K562 (cell line): ENCODE measurements around the gene FAM219B. TPM values are rescaled to one million over a fixed set of nuclear protein-coding genes. Genes with fewer than 3 reads are reported as not detected.

ENCODE experiments used
- ATAC-seq: fragments of 200-7000 bp; cut with Tn5 transposase; 3 replicates; pipeline ENCODE4 v1.9.1; 2020; ENCODE audit warnings: moderate library complexity
- BruUV-seq: library from RNA; stranded (reverse); fragments of 400-500 nt; replicated peaks from 2 replicates; lab custom pipeline; 2021; lab: Mats Ljungman, UMichigan
- CTCF ChIA-PET: fragments of 300-600 bp; formaldehyde crosslinking; extraction: SDS; loops from one replicate; lab custom pipeline; 2021; ENCODE audit warnings: low intra/inter-chr PET ratio; lab: Yijun Ruan, JAX
- POLR2A ChIA-PET: fragments of 300-600, 350-650 bp; sonication (Branson Sonifier 250); formaldehyde crosslinking; extraction: SDS; loops from one replicate; lab custom pipeline; 2021; ENCODE audit warnings: antibody characterized with exemption, inconsistent platforms; lab: Yijun Ruan, JAX
- DNase-seq, 4 experiments: peaks; one replicate each; pipeline versions ENCODE4 v3.0.0 to v3.0.0-alpha.2; 2011 to 2018; ENCODE audit warnings: low spot score in 3 of 4, mixed read lengths in 3 of 4; ENCODE audit errors: extremely low read depth in 1 of 4
- FAIRE-seq: peaks from 2 replicates; lab custom pipeline; 2011; peaks lifted over from hg19 to GRCh38; lab: Jason Lieb, UNC
- H2AFZ ChIP-seq: 2 replicates; pipeline ENCODE4 v1.6.0; 2011; ENCODE audit warnings: low read depth, low read length, control low read depth, inconsistent platforms
- H3K27ac ChIP-seq: fragments of 200-600 bp; 3 replicates; pipeline ENCODE4 v1.8.0; 2011; ENCODE audit warnings: low read depth, mild to moderate bottlenecking, control low read depth, inconsistent platforms, low read length, moderate library complexity, mixed read lengths; ENCODE audit errors: extremely low read depth
- H3K27me3 ChIP-seq, 2 experiments: fragments of 300-600 bp in 1 of 2; 2 replicates in 1 of 2; 3 replicates in 1 of 2; pipeline versions ENCODE4 v1.6.0 to v1.8.0; 2011; ENCODE audit warnings: inconsistent platforms in 2 of 2, low read length in 2 of 2, mild to moderate bottlenecking in 1 of 2, mixed read lengths in 1 of 2, moderate library complexity in 1 of 2; ENCODE audit not compliant: control insufficient read depth in 2 of 2, insufficient read depth in 2 of 2
- H3K36me3 ChIP-seq: fragments of 300-600 bp; 3 replicates; pipeline ENCODE4 v1.8.0; 2011; ENCODE audit warnings: mild to moderate bottlenecking, low read length, inconsistent platforms; ENCODE audit not compliant: control insufficient read depth, insufficient read depth
- H3K4me1 ChIP-seq, 2 experiments: fragments of 200-600 bp in 1 of 2; replicated peaks in 1 of 2; 2 replicates in 1 of 2; 3 replicates in 1 of 2; pipeline versions ENCODE4 v1.5.1 to v1.8.0; 2011; ENCODE audit warnings: inconsistent platforms in 2 of 2, low read length in 2 of 2, mild to moderate bottlenecking in 1 of 2, mixed read lengths in 1 of 2, moderate library complexity in 1 of 2; ENCODE audit not compliant: control insufficient read depth in 2 of 2, insufficient read depth in 2 of 2
- H3K4me2 ChIP-seq: 2 replicates; pipeline ENCODE4 v1.6.1; 2011; ENCODE audit warnings: low read length, control low read depth, inconsistent platforms, mixed read lengths; ENCODE audit not compliant: insufficient read depth
- H3K4me3 ChIP-seq: fragments of 200-600 bp; sonication (generic), shearing (Covaris generic); 2 replicates; pipeline ENCODE4 v1.5.1; 2016; ENCODE audit warnings: control low read depth, inconsistent platforms
- H3K79me2 ChIP-seq: fragments of 200-600 bp; 3 replicates; pipeline ENCODE4 v1.8.0; 2011; ENCODE audit warnings: low read length, inconsistent platforms; ENCODE audit not compliant: control insufficient read depth, insufficient read depth
- H3K9ac ChIP-seq, 2 experiments: 2 replicates each; pipeline versions ENCODE4 v1.6.0 to v1.6.1; 2011; ENCODE audit warnings: low read depth in 2 of 2, low read length in 2 of 2, control low read depth in 1 of 2, inconsistent platforms in 1 of 2, mild to moderate bottlenecking in 1 of 2, mixed read lengths in 1 of 2; ENCODE audit not compliant: insufficient read depth in 1 of 2
- H3K9me1 ChIP-seq: one replicate; pipeline ENCODE4 v1.6.0; 2011; ENCODE audit warnings: inconsistent platforms, mild to moderate bottlenecking, low read length, moderate library complexity; ENCODE audit not compliant: control insufficient read depth, insufficient read depth
- H3K9me3 ChIP-seq: replicated peaks from 2 replicates; pipeline ENCODE4 v1.5.1; 2011; ENCODE audit warnings: low read depth, low read length, inconsistent platforms; ENCODE audit not compliant: control insufficient read depth, insufficient read depth
- H4K20me1 ChIP-seq: replicated peaks from 2 replicates; pipeline ENCODE4 v1.6.1; 2011; ENCODE audit warnings: low read length, inconsistent platforms, mixed read lengths; ENCODE audit not compliant: control insufficient read depth, insufficient read depth
- FOXA3 ChIP-seq, 2 experiments: fragments of 450-650 bp in 1 of 2; sonication (generic) in 1 of 2; formaldehyde crosslinking; IDR thresholded peaks in 1 of 2; conservative IDR thresholded peaks in 1 of 2; 2 replicates each; pipeline versions ENCODE4 v1.4.0 to v1.8.0; 2020 to 2022; ENCODE audit warnings: mild to moderate bottlenecking in 2 of 2, missing genetic modification reagents in 1 of 2
- FOXP1 ChIP-seq: sonication (generic); formaldehyde crosslinking; IDR thresholded peaks from 2 replicates; pipeline ENCODE4 v1.8.0; 2022; ENCODE audit warnings: mild to moderate bottlenecking, missing genetic modification reagents
- GABPB1 ChIP-seq: sonication (generic); formaldehyde crosslinking; IDR thresholded peaks from 2 replicates; pipeline ENCODE4 v1.8.0; 2022; ENCODE audit warnings: mild to moderate bottlenecking, missing genetic modification reagents
- GATA2 ChIP-seq: sonication (generic); formaldehyde crosslinking; IDR thresholded peaks from 2 replicates; pipeline ENCODE4 v1.4.0; 2020; ENCODE audit warnings: mild to moderate bottlenecking, missing genetic modification reagents
- HDAC8 ChIP-seq: fragments of 450-650 bp; IDR thresholded peaks from 2 replicates; pipeline ENCODE4 v1.6.1; 2016; ENCODE audit warnings: mild to moderate bottlenecking, missing genetic modification characterization, moderate library complexity, missing compliant biosample characterization
- HNRNPH1 ChIP-seq: fragments of 200-400 bp; formaldehyde crosslinking; optimal IDR thresholded peaks from 2 replicates; pipeline ENCODE3; 2017; ENCODE audit warnings: low read depth, mild to moderate bottlenecking, low read length, moderate library complexity
- JUN ChIP-seq, 2 experiments: sonication (generic) in 1 of 2; formaldehyde crosslinking in 1 of 2; IDR thresholded peaks; 2 replicates each; pipeline versions ENCODE4 v1.6.1 to v1.8.0; 2012 to 2022; ENCODE audit warnings: borderline replicate concordance in 2 of 2, mild to moderate bottlenecking in 2 of 2, improper control_type of control experiment in 1 of 2, low read depth in 1 of 2, low read length in 1 of 2, missing genetic modification reagents in 1 of 2
- POLR2A ChIP-seq: fragments of 450-650 bp; conservative IDR thresholded peaks from 2 replicates; pipeline ENCODE4 v1.6.1; 2016
- POLR2G ChIP-seq: fragments of 200-400 bp; formaldehyde crosslinking; IDR thresholded peaks from 2 replicates; pipeline ENCODE4 v1.6.1; 2017; ENCODE audit warnings: low read depth, mild to moderate bottlenecking, antibody characterized with exemption, low read length, moderate library complexity
- PRPF4 ChIP-seq: fragments of 200-400 bp; formaldehyde crosslinking; IDR thresholded peaks from one replicate; pipeline ENCODE4 v1.6.1; 2017; ENCODE audit warnings: low read length, low read depth, mild to moderate bottlenecking; ENCODE audit not compliant: insufficient read depth, poor library complexity, severe bottlenecking
- RBFOX2 ChIP-seq: fragments of 200-400 bp; formaldehyde crosslinking; IDR thresholded peaks from 2 replicates; pipeline ENCODE4 v1.6.1; 2017; ENCODE audit warnings: low read depth, mild to moderate bottlenecking, low read length, moderate library complexity
- ZNF707 ChIP-seq: fragments of 250-450 bp; sonication (Bioruptor Pico); conservative IDR thresholded peaks from 2 replicates; pipeline ENCODE4 v1.8.0; 2022; ENCODE audit warnings: inconsistent platforms, mild to moderate bottlenecking, moderate library complexity
- WGBS: fragments of 100-300 bp; shearing (Covaris generic); methylation state at CpG from one replicate; pipeline ENCODE4 v1.1.6; 2016; ENCODE audit warnings: low coverage, mixed read lengths; ENCODE audit not compliant: insufficient coverage; ENCODE audit errors: missing lambda C conversion rate; 5-methylcytosine and 5-hydroxymethylcytosine counted together
- in situ Hi-C: fragments of 300-500 bp; cut with MboI; formaldehyde crosslinking; loops from 4 replicates; pipeline ENCODE4 v1.15.0; 2018; ENCODE audit warnings: inconsistent platforms, mixed read lengths
- intact Hi-C: fragments of 100-400 bp; cut with micrococcal nuclease; formaldehyde crosslinking; loops from 2 replicates; pipeline ENCODE4 v1.14.2; 2022
- polyA plus RNA-seq, 8 experiments: library from polyadenylated mRNA; depleted of rRNA in 4 of 8; stranded (reverse) in 5 of 8; unstranded in 3 of 8; fragments of >200 nt; fragmentation: Nextera tagmentation in 2 of 8; fragmentation: Illumina TruSeq in 1 of 8; extraction: Ambion mirVana in 2 of 8; extraction: Trizol in 1 of 8; gene quantifications; 2 replicates each; pipeline versions ENCODE4 v1.2.1 to v1.2.3, GENCODE V29; 2011 to 2014; ENCODE audit warnings: inconsistent platforms in 1 of 8, missing spikeins in 1 of 8
- total RNA-seq, 7 experiments: library from RNA; depleted of rRNA in 6 of 7; stranded (reverse); fragments of >200 nt in 6 of 7; fragmentation: Illumina TruSeq in 2 of 7; extraction: Trizol in 2 of 7; gene quantifications; 2 replicates each; pipeline versions ENCODE4 v1.2.1 to v1.2.3, GENCODE V29; 2011 to 2021; ENCODE audit warnings: low replicate concordance in 1 of 7
- TF ChIP-seq, protein P1 (sequence below): fragments of 250-450 bp; sonication (Bioruptor Pico); IDR thresholded peaks from 2 replicates; pipeline ENCODE4 v1.5.0; 2021

Gene FAM219B
- total and polyA plus RNA-seq, 9 of the 15 experiments (the other 6 are each of a cell fraction or from before 2014, with no cell fraction given), result 6.8 to 50.4 (median 29.4) TPM

DNA sequence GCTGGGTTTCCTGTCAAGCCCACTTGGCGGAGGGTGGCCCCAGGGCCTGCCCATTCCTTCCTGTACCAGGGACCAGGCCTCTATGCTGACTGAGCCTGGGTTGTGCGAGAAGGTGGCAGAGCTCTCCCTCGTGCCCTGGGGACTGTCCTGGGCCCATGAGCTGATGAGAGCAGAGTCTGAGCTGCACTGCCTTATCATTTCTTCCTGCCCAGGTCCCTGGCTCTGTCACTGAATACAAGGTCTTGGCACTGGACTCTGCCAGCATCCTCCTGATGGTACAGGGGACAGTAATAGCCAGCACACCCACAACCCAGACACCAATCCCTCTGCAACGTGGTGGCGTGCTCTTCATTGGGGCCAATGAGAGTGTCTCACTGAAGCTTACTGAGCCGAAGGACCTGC is 9.3 kb downstream of the FAM219B start:
- no peak for ATAC-seq
- intact Hi-C loops, result no loop called here

More for the DNA sequence above, 9.3 kb downstream of the FAM219B start:
- FAIRE-seq (no peak), DNase-seq (no peak)
- no peaks in the 10 kb centered on the region for H3K9me1 ChIP-seq
- ChIA-PET CTCF (no interaction called here), POLR2A (interaction anchor here (0.7 to 3.3 kb wide), 6 partner anchors 8 to 745 kb away, joined by 3 to 29 read pairs (median 3); partner anchors contain the start of genes FAM219B, MPI and ULK3)
- no peaks in the 10 kb centered on the region for H3K79me2 ChIP-seq
- no peaks in the 10 kb centered on the region for H3K9me3 ChIP-seq
- peaks cover 72% of the 10 kb centered on the region; the same call in 2 of the 3 replicates for H3K36me3 ChIP-seq
- no peak overlapping the region for H3K4me2 ChIP-seq
- H2AFZ ChIP-seq, result no peak overlapping the region
- in situ Hi-C loops, result no loop called here
- H4K20me1 ChIP-seq, result no peaks in the 10 kb centered on the region; the same call in 1 of the 2 replicates
- 92% methylated on average over 6 of the region's 6 CpGs for WGBS
- no peak overlapping the region for H3K4me3 ChIP-seq
- H3K27ac ChIP-seq, result no peak overlapping the region
- no TSS peak for BruUV-seq
- peaks cover 0 to 4% of the 10 kb centered on the region in 2 experiments; a peak in 1 of 5 replicates for H3K4me1 ChIP-seq
- H3K27me3 ChIP-seq, result no peaks in the 10 kb centered on the region
- no peak for TF ChIP-seq FOXA3 (CRISPR knock-in tag; conservative IDR thresholded peaks at IDR 0.05 in 1 of 2, IDR thresholded peaks at IDR 0.05 in 1 of 2)
- TF ChIP-seq POLR2A, result peak; percentile 33; the same call in 1 of the 2 replicates
- TF ChIP-seq FOXP1 (CRISPR knock-in tag), result no peak
- peak; percentile 66 for TF ChIP-seq POLR2G
- TF ChIP-seq PRPF4, result no peak
- TF ChIP-seq JUN (IDR thresholded peaks at IDR 0.05; ENCODE audit: borderline replicate concordance, low read depth, low read length), result no peak
- no peak for TF ChIP-seq JUN (CRISPR knock-in tag; IDR thresholded peaks at IDR 0.05; ENCODE audit: borderline replicate concordance)
- no peak for TF ChIP-seq HDAC8 (tag)
- TF ChIP-seq ZNF707 (CRISPR knock-in tag), result no peak
- TF ChIP-seq GATA2 (CRISPR knock-in tag), result no peak
- TF ChIP-seq, protein P1, sequence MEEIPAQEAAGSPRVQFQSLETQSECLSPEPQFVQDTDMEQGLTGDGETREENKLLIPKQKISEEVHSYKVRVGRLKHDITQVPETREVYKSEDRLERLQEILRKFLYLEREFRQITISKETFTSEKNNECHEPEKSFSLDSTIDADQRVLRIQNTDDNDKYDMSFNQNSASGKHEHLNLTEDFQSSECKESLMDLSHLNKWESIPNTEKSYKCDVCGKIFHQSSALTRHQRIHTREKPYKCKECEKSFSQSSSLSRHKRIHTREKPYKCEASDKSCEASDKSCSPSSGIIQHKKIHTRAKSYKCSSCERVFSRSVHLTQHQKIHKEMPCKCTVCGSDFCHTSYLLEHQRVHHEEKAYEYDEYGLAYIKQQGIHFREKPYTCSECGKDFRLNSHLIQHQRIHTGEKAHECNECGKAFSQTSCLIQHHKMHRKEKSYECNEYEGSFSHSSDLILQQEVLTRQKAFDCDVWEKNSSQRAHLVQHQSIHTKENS (CRISPR knock-in tag), result no peak
- TF ChIP-seq HNRNPH1, result no peak
- TF ChIP-seq RBFOX2, result peak; percentile 49
- no peak for TF ChIP-seq GABPB1 (CRISPR knock-in tag)
- TF ChIP-seq, all 486 proteins: peak for 3
- H3K9ac ChIP-seq, result peak overlapping the region in 1 of 2 experiments; percentile 48; a peak in 1 of 4 replicates
